HepG2 (cell line): ENCODE data around the gene ABCC10. TPM values are rescaled to one million over a fixed set of nuclear protein-coding genes. Genes with fewer than 3 reads are reported as not detected.

Experiments used
- ATF7-NPFF ChIP-seq: sonication (generic); formaldehyde crosslinking; IDR thresholded peaks from 2 replicates; pipeline ENCODE4 v1.8.1; 2023; ENCODE audit warnings: mild to moderate bottlenecking, low read depth, missing genetic modification reagents, moderate library complexity
- ATRX ChIP-seq: sonication (generic); formaldehyde crosslinking; IDR thresholded peaks from 2 replicates; pipeline ENCODE4 v1.4.0; 2020; ENCODE audit warnings: missing genetic modification reagents, borderline replicate concordance
- BCL6 ChIP-seq: IDR thresholded peaks from 2 replicates; pipeline ENCODE4 v1.6.1; 2016; ENCODE audit warnings: missing genetic modification reagents, missing compliant biosample characterization
- FOXA3 ChIP-seq: IDR thresholded peaks from 2 replicates; pipeline ENCODE4 v1.6.1; 2016; ENCODE audit warnings: missing genetic modification reagents, missing compliant biosample characterization
- HDAC1 ChIP-seq: sonication (generic); formaldehyde crosslinking; IDR thresholded peaks from 2 replicates; pipeline ENCODE4 v1.5.1; 2020; ENCODE audit warnings: mild to moderate bottlenecking, missing genetic modification reagents
- MAZ ChIP-seq, 2 experiments: sonication (generic) in 1 of 2; formaldehyde crosslinking in 1 of 2; IDR thresholded peaks; 2 replicates each; pipeline versions ENCODE4 v1.5.0 to v1.6.1; 2012 to 2020; ENCODE audit warnings: low read depth in 2 of 2, mild to moderate bottlenecking in 2 of 2, borderline replicate concordance in 1 of 2, improper control_type of control experiment in 1 of 2, low read length in 1 of 2, missing genetic modification reagents in 1 of 2, moderate library complexity in 1 of 2
- SIN3A ChIP-seq: IDR thresholded peaks from 2 replicates; pipeline ENCODE4 v1.6.1; 2011; ENCODE audit warnings: low read depth, mild to moderate bottlenecking, control low read depth, low read length, borderline replicate concordance
- TARDBP ChIP-seq: sonication (generic); formaldehyde crosslinking; IDR thresholded peaks from 2 replicates; pipeline ENCODE4 v1.8.0; 2022; ENCODE audit warnings: mild to moderate bottlenecking, missing genetic modification reagents
- ZNF160 ChIP-seq: sonication (generic); formaldehyde crosslinking; IDR thresholded peaks from 2 replicates; pipeline ENCODE4 v1.8.0; 2022; ENCODE audit warnings: mild to moderate bottlenecking, inconsistent platforms, missing genetic modification reagents
- ZNF468 ChIP-seq: sonication (generic); formaldehyde crosslinking; IDR thresholded peaks from 2 replicates; pipeline ENCODE4 v1.8.0; 2022; ENCODE audit warnings: mild to moderate bottlenecking, moderate library complexity, missing genetic modification reagents
- ZNF547 ChIP-seq: sonication (generic); formaldehyde crosslinking; IDR thresholded peaks from 2 replicates; pipeline ENCODE4 v1.5.1; 2020; ENCODE audit warnings: mild to moderate bottlenecking, missing genetic modification reagents
- ZNF749 ChIP-seq: sonication (generic); formaldehyde crosslinking; IDR thresholded peaks from 2 replicates; pipeline ENCODE4 v1.8.0; 2022; ENCODE audit warnings: mild to moderate bottlenecking, missing genetic modification reagents, moderate library complexity, borderline replicate concordance
- polyA plus RNA-seq, 8 experiments: library from polyadenylated mRNA; depleted of rRNA in 3 of 8; stranded (reverse) in 7 of 8; unstranded in 1 of 8; fragments of >200 nt; fragmentation: Illumina TruSeq in 4 of 8; extraction: Trizol in 4 of 8; gene quantifications; 2 replicates each; pipeline versions ENCODE4 v1.2.1 to v1.2.3, GENCODE V29; 2011 to 2016; ENCODE audit warnings: low read depth in 4 of 8, missing spikeins in 1 of 8, mixed read lengths in 1 of 8; ENCODE audit not compliant: insufficient read depth in 1 of 8
- total RNA-seq, 5 experiments: library from RNA; depleted of rRNA; stranded (reverse); fragments of >200 nt; fragmentation: Illumina TruSeq; extraction: Trizol; gene quantifications; 2 replicates each; pipeline ENCODE4 v1.2.3, GENCODE V29; 2016; ENCODE audit warnings: low read depth in 1 of 5
- TF ChIP-seq, protein P1 (sequence below): sonication (generic); formaldehyde crosslinking; IDR thresholded peaks from 2 replicates; pipeline ENCODE4 v1.9.0; 2021; ENCODE audit warnings: missing genetic modification reagents, mild to moderate bottlenecking, borderline replicate concordance
- TF ChIP-seq, protein P2 (sequence below): sonication (generic); formaldehyde crosslinking; conservative IDR thresholded peaks from 2 replicates; pipeline ENCODE4 v1.8.1; 2023; ENCODE audit warnings: missing genetic modification reagents
- TF ChIP-seq, protein P3 (sequence below): sonication (generic); formaldehyde crosslinking; IDR thresholded peaks from 2 replicates; pipeline ENCODE4 v1.5.0; 2020; ENCODE audit warnings: missing genetic modification reagents, mild to moderate bottlenecking, borderline replicate concordance
- TF ChIP-seq, protein P4 (sequence below): sonication (generic); formaldehyde crosslinking; IDR thresholded peaks from 2 replicates; pipeline ENCODE4 v1.8.0; 2022; ENCODE audit warnings: low read depth, missing genetic modification reagents
- TF ChIP-seq, protein P5 (sequence below), 2 experiments: fragments of 450-650 bp in 1 of 2; sonication (generic) in 1 of 2; formaldehyde crosslinking; IDR thresholded peaks; 2 replicates each; pipeline versions ENCODE4 v1.5.0 to v1.8.0; 2020 to 2022; ENCODE audit warnings: mild to moderate bottlenecking in 1 of 2, missing genetic modification reagents in 1 of 2
- TF ChIP-seq, protein P6 (sequence below): sonication (generic); formaldehyde crosslinking; conservative IDR thresholded peaks from 2 replicates; pipeline ENCODE4 v1.8.0; 2022; ENCODE audit warnings: low read depth, missing genetic modification reagents

The ABCC10 gene
- total and polyA plus RNA-seq, 2 of the 13 experiments (the other 11 are each of a cell fraction or from before 2014, with no cell fraction given) = 16.0 to 24.3 TPM

DNA sequence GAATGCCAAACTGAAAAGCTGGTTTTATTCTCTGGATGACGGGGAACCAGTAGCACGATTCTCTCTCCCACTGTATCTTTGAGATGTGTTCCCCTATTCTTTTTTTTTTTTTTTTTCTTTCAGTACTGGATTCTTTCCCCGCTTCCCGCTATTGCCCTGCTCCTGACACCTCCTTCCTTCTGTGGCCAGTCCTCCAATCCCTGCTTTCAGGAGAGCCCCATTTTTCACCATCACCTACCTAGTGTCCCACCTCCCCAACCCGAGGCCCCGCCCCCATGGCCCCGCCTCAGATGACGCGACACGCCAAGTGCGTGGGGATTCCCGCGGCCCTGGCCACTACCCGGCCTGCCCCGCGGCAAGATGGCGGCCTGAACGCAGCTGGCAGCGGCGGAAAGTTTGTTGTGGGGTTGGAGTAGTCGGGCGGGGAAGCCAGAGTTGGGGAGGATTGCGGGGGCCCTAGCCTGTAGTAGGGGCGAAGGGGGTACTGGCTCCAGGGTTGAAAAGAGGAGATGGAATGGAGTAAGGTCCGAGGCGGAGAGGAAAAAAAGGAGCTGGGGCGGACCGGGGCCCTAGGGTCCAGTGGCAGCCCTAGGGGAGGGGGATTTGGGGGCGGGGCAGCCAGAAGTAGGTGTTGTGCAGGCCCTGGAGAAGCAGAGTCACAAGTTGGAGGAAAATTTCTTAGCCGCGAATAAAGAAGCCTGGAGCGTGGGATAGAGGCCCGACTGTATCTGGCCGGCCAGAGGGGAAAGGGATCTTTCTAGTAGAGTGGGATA lies 50.1 kb downstream of the ABCC10 start, which contains the start of gene TJAP1 (continued):
- TF ChIP-seq, protein P1, sequence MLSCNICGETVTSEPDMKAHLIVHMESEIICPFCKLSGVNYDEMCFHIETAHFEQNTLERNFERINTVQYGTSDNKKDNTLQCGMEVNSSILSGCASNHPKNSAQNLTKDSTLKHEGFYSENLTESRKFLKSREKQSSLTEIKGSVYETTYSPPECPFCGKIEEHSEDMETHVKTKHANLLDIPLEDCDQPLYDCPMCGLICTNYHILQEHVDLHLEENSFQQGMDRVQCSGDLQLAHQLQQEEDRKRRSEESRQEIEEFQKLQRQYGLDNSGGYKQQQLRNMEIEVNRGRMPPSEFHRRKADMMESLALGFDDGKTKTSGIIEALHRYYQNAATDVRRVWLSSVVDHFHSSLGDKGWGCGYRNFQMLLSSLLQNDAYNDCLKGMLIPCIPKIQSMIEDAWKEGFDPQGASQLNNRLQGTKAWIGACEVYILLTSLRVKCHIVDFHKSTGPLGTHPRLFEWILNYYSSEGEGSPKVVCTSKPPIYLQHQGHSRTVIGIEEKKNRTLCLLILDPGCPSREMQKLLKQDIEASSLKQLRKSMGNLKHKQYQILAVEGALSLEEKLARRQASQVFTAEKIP (CRISPR knock-in tag) = no peak
- TF ChIP-seq HDAC1 (CRISPR knock-in tag) (peak; percentile 97), ATRX (CRISPR knock-in tag) (no peak), ZNF547 (no peak), ZNF468 (CRISPR knock-in tag) (no peak), SIN3A (peak; percentile 79; the same call in 1 of the 2 replicates), ATF7-NPFF (CRISPR knock-in tag) (peak; percentile 77; the same call in 1 of the 2 replicates), BCL6 (peak; percentile 52; the same call in 1 of the 2 replicates), TARDBP (peak; percentile 80; the same call in 1 of the 2 replicates), FOXA3 (CRISPR knock-in tag) (peak; percentile 33; the same call in 1 of the 2 replicates), ZNF749 (peak; percentile 33; the same call in 1 of the 2 replicates), ZNF160 (0 out of 2 replicates have a peak, but pooled peaks have one; percentile 60), MAZ (IDR thresholded peaks at IDR 0.05; ENCODE audit: borderline replicate concordance, low read depth, low read length) (peak; percentile 83; the same call in 1 of the 2 replicates), MAZ (CRISPR knock-in tag; IDR thresholded peaks at IDR 0.05; ENCODE audit: low read depth) (peak; percentile 59)
- TF ChIP-seq, protein P2, sequence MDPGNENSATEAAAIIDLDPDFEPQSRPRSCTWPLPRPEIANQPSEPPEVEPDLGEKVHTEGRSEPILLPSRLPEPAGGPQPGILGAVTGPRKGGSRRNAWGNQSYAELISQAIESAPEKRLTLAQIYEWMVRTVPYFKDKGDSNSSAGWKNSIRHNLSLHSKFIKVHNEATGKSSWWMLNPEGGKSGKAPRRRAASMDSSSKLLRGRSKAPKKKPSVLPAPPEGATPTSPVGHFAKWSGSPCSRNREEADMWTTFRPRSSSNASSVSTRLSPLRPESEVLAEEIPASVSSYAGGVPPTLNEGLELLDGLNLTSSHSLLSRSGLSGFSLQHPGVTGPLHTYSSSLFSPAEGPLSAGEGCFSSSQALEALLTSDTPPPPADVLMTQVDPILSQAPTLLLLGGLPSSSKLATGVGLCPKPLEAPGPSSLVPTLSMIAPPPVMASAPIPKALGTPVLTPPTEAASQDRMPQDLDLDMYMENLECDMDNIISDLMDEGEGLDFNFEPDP (CRISPR knock-in tag) = no peak
- TF ChIP-seq, protein P3, sequence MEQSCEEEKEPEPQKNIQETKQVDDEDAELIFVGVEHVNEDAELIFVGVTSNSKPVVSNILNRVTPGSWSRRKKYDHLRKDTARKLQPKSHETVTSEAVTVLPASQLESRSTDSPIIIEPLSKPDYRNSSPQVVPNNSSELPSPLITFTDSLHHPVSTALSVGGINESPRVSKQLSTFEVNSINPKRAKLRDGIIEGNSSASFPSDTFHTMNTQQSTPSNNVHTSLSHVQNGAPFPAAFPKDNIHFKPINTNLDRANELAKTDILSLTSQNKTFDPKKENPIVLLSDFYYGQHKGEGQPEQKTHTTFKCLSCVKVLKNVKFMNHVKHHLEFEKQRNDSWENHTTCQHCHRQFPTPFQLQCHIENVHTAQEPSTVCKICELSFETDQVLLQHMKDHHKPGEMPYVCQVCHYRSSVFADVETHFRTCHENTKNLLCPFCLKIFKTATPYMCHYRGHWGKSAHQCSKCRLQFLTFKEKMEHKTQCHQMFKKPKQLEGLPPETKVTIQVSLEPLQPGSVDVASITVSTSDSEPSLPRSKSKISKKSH (CRISPR knock-in tag) = peak; percentile 57; the same call in 1 of the 2 replicates
- TF ChIP-seq, protein P4, sequence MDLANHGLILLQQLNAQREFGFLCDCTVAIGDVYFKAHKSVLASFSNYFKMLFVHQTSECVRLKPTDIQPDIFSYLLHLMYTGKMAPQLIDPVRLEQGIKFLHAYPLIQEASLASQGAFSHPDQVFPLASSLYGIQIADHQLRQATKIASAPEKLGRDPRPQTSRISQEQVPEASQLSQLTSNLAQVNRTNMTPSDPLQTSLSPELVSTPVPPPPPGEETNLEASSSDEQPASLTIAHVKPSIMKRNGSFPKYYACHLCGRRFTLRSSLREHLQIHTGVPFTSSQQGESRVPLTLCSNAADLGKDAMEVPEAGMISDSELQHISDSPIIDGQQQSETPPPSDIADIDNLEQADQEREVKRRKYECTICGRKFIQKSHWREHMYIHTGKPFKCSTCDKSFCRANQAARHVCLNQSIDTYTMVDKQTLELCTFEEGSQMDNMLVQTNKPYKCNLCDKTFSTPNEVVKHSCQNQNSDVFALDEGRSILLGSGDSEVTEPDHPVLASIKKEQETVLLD (CRISPR knock-in tag) = peak; percentile 51; the same call in 1 of the 2 replicates
- TF ChIP-seq, protein P5, sequence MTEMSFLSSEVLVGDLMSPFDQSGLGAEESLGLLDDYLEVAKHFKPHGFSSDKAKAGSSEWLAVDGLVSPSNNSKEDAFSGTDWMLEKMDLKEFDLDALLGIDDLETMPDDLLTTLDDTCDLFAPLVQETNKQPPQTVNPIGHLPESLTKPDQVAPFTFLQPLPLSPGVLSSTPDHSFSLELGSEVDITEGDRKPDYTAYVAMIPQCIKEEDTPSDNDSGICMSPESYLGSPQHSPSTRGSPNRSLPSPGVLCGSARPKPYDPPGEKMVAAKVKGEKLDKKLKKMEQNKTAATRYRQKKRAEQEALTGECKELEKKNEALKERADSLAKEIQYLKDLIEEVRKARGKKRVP (CRISPR knock-in tag; IDR thresholded peaks at IDR 0.05) = peak in 1 of 2 experiments; percentile 67; a peak in 2 of 4 replicates
- TF ChIP-seq, protein P6, sequence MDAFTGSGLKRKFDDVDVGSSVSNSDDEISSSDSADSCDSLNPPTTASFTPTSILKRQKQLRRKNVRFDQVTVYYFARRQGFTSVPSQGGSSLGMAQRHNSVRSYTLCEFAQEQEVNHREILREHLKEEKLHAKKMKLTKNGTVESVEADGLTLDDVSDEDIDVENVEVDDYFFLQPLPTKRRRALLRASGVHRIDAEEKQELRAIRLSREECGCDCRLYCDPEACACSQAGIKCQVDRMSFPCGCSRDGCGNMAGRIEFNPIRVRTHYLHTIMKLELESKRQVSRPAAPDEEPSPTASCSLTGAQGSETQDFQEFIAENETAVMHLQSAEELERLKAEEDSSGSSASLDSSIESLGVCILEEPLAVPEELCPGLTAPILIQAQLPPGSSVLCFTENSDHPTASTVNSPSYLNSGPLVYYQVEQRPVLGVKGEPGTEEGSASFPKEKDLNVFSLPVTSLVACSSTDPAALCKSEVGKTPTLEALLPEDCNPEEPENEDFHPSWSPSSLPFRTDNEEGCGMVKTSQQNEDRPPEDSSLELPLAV = peak; percentile 21; the same call in 1 of the 2 replicates
